GM06990 (cell line): ENCODE measurements around the gene VPS41.

Experiments used
- DNase-seq: peaks from one replicate; pipeline ENCODE4 v3.0.0-alpha.2; 2011; ENCODE audit not compliant: insufficient read length; ENCODE audit errors: extremely low read depth
- H3K27me3 ChIP-seq: replicated peaks from 2 replicates; pipeline ENCODE4 v1.6.0; 2011; ENCODE audit warnings: low read length; ENCODE audit not compliant: control insufficient read depth, insufficient read depth
- H3K36me3 ChIP-seq: 2 replicates; pipeline ENCODE4 v1.5.1; 2011; ENCODE audit warnings: low read length; ENCODE audit not compliant: control insufficient read depth, insufficient read depth
- H3K4me3 ChIP-seq: replicated peaks from 2 replicates; pipeline ENCODE4 v1.5.1; 2011; ENCODE audit warnings: low read depth, mild to moderate bottlenecking, control low read depth, low read length
- CTCF ChIP-seq: IDR thresholded peaks from 2 replicates; pipeline ENCODE4 v1.5.1; 2011; ENCODE audit warnings: low read length, control low read depth, mild to moderate bottlenecking, inconsistent platforms; ENCODE audit not compliant: insufficient read depth, poor library complexity, severe bottlenecking

Gene VPS41

GRCh38 chr7:38881015-38881414 is 28.0 kb downstream of the VPS41 start:
- Histone ChIP-seq H3K27me3 (no peaks in the 10 kb centered on the region), H3K36me3 (no peaks in the 10 kb centered on the region; the same call in 1 of the 2 replicates), H3K4me3 (no peak overlapping the region)
- DNase-seq, result no peak
- TF ChIP-seq CTCF, result no peak

- no peak for DNase-seq
- no peak for TF ChIP-seq CTCF
- Histone ChIP-seq H3K36me3 (no peaks in the 10 kb centered on the region; the same call in 1 of the 2 replicates), H3K27me3 (no peaks in the 10 kb centered on the region), H3K4me3 (no peak overlapping the region)
These were observed 28.5 kb downstream of the VPS41 start for GRCh38 chr7:38880454-38880853.

GRCh38 chr7:38880035-38880434 is 29.0 kb downstream of the VPS41 start:
- no peaks in the 10 kb centered on the region; the same call in 1 of the 2 replicates for H3K36me3 ChIP-seq
- H3K27me3 ChIP-seq, result no peaks in the 10 kb centered on the region
- no peak for DNase-seq
- TF ChIP-seq CTCF, result no peak
- H3K4me3 ChIP-seq, result no peak overlapping the region

- H3K36me3 ChIP-seq, result no peaks in the 10 kb centered on the region; the same call in 1 of the 2 replicates
- TF ChIP-seq CTCF, result no peak
- H3K4me3 ChIP-seq, result no peak overlapping the region
- no peak for DNase-seq
- H3K27me3 ChIP-seq, result no peaks in the 10 kb centered on the region
These were observed 30.1 kb downstream of the VPS41 start for GRCh38 chr7:38878694-38879457.

- no peak for TF ChIP-seq CTCF
- Histone ChIP-seq H3K36me3 (no peaks in the 10 kb centered on the region; the same call in 1 of the 2 replicates), H3K27me3 (no peaks in the 10 kb centered on the region), H3K4me3 (no peak overlapping the region)
- DNase-seq, result no peak
These were observed 35.6 kb downstream of the VPS41 start for GRCh38 chr7:38873433-38873832.
